Measurements from ENCODE around the gene NEK9. TPM values are rescaled to one million over a fixed set of nuclear protein-coding genes. Genes with fewer than 3 reads are reported as not detected.
A peak's percentile ranks its signal among the peaks of the same experiment; 100 is the strongest.

NEK9 gene
- total RNA-seq, 4 donors from 2014 or later: 76.1 to 109 (median 94.4) TPM

DNA sequence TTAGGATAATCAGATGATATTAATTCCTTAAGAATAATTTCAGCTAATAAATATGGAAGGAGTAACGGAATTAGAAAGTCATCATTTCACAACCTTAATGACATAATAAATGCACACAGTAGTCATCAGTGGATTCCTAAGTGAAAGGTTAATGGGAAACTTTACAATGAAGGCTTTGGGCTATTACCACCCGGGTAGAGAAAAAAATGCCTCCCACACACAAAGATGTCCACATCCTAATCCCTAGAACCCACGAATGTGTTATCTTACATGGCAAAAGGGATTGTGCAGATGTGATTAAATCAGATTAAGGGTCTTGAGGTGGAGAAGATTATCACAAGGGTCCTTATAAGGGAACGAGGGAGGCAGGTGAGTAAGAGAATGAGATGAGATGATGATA lies 43.9 kb upstream of the NEK9 start:
- no peak for DNase-seq (ENCODE audit: low spot score in 2 of 2)
- no peaks in the 10 kb centered on the region for H3K36me3 ChIP-seq
- H3K27me3 ChIP-seq: no peaks in the 10 kb centered on the region
- peak overlapping the region in 2 of 4 donors; percentile 94 to 100 for H3K27ac ChIP-seq
- H3K4me1 ChIP-seq: peaks cover 0 to 95% (median 50%) of the 10 kb centered on the region in 4 donors
- H3K4me3 ChIP-seq: no peak overlapping the region
- H3K9me3 ChIP-seq: no peaks in the 10 kb centered on the region
- TF ChIP-seq POLR2A (IDR thresholded peaks at IDR 0.05) (no peak), EP300 (IDR thresholded peaks at IDR 0.05) (no peak)
- TF ChIP-seq, protein P1, sequence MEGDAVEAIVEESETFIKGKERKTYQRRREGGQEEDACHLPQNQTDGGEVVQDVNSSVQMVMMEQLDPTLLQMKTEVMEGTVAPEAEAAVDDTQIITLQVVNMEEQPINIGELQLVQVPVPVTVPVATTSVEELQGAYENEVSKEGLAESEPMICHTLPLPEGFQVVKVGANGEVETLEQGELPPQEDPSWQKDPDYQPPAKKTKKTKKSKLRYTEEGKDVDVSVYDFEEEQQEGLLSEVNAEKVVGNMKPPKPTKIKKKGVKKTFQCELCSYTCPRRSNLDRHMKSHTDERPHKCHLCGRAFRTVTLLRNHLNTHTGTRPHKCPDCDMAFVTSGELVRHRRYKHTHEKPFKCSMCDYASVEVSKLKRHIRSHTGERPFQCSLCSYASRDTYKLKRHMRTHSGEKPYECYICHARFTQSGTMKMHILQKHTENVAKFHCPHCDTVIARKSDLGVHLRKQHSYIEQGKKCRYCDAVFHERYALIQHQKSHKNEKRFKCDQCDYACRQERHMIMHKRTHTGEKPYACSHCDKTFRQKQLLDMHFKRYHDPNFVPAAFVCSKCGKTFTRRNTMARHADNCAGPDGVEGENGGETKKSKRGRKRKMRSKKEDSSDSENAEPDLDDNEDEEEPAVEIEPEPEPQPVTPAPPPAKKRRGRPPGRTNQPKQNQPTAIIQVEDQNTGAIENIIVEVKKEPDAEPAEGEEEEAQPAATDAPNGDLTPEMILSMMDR (IDR thresholded peaks at IDR 0.05): no peak
- 46 to 48% methylated on average over 4 of the region's 4 CpGs for WGBS, 2 donors

- 77 to 83% methylated on average over 3 of the region's 3 CpGs for WGBS, 2 donors
- TF ChIP-seq POLR2A (IDR thresholded peaks at IDR 0.05): no peak
- TF ChIP-seq, protein P1 (IDR thresholded peaks at IDR 0.05): no peak
- no peak for TF ChIP-seq EP300 (IDR thresholded peaks at IDR 0.05)
- no peaks in the 10 kb centered on the region for H3K9me3 ChIP-seq
- H3K27me3 ChIP-seq: no peaks in the 10 kb centered on the region
- no peaks in the 10 kb centered on the region for H3K36me3 ChIP-seq
- peak overlapping the region in 2 of 4 donors; percentile 94 to 100 for H3K27ac ChIP-seq
- DNase-seq (ENCODE audit: low spot score in 2 of 2): no peak
- peaks cover 0 to 98% (median 52%) of the 10 kb centered on the region in 4 donors for H3K4me1 ChIP-seq
- no peak overlapping the region for H3K4me3 ChIP-seq
Observed at GRCh38 chr14:75168586-75169335, 41.9 kb upstream of the NEK9 start.

GRCh38 chr14:75167325-75167724 lies 40.5 kb upstream of the NEK9 start:
- Histone ChIP-seq H3K9me3 (no peaks in the 10 kb centered on the region), H3K27me3 (no peaks in the 10 kb centered on the region), H3K4me3 (no peak overlapping the region), H3K4me1 (peaks cover 0 to 97% (median 50%) of the 10 kb centered on the region in 4 donors), H3K36me3 (no peaks in the 10 kb centered on the region), H3K27ac (peak overlapping the region in 3 of 4 donors; percentile 74 to 100 (median 94))
- TF ChIP-seq POLR2A (IDR thresholded peaks at IDR 0.05): no peak
- TF ChIP-seq, protein P1 (IDR thresholded peaks at IDR 0.05): no peak
- TF ChIP-seq EP300 (IDR thresholded peaks at IDR 0.05): no peak
- DNase-seq (ENCODE audit: low spot score in 2 of 2): no peak
- WGBS, 2 donors: 63 to 79% methylated on average over 2 of the region's 2 CpGs

GRCh38 chr14:75165586-75166391 lies 38.9 kb upstream of the NEK9 start:
- Histone ChIP-seq H3K27ac (peak overlapping the region; percentile 62 to 100 (median 86)), H3K4me1 (peaks cover 0 to 97% (median 56%) of the 10 kb centered on the region in 4 donors), H3K27me3 (no peaks in the 10 kb centered on the region), H3K9me3 (no peaks in the 10 kb centered on the region), H3K4me3 (peak overlapping the region in 1 of 4 donors; percentile 6), H3K36me3 (no peaks in the 10 kb centered on the region)
- WGBS, 2 donors: 18 to 26% methylated on average over 8 of the region's 8 CpGs
- TF ChIP-seq POLR2A (IDR thresholded peaks at IDR 0.05) (no peak), EP300 (IDR thresholded peaks at IDR 0.05) (peak in 1 of 2 donors; percentile 89)
- TF ChIP-seq, protein P1 (IDR thresholded peaks at IDR 0.05): peak in 1 of 5 experiments; percentile 9
- peak in 1 of 2 donors; percentile 32 for DNase-seq (ENCODE audit: low spot score in 2 of 2)
